Kidney (tissue), 14 donors: ENCODE measurements around the gene CELF1. TPM values are rescaled to one million over a fixed set of nuclear protein-coding genes. Genes with fewer than 3 reads are reported as not detected.

Experiments used
- DNase-seq, 5 donors: peaks; one replicate each; pipeline ENCODE4 v3.0.0-alpha.2; 2013 to 2020
- FAIRE-seq: peaks from 2 replicates; lab custom pipeline; 2012; peaks lifted over from hg19 to GRCh38; lab: Jason Lieb, UNC
- H3K27ac ChIP-seq, 2 donors: one replicate each; pipeline ENCODE4 v1.7.0; 2013; ENCODE audit warnings: low read depth in 2 of 2, low read length in 2 of 2, inconsistent platforms in 1 of 2
- H3K27me3 ChIP-seq: one replicate; pipeline ENCODE4 v1.7.1; 2013; ENCODE audit warnings: low read length, inconsistent platforms; ENCODE audit not compliant: control insufficient read depth, insufficient read depth
- H3K36me3 ChIP-seq, 3 donors: one replicate each; pipeline versions ENCODE4 v1.7.0 to v1.7.1; 2013; ENCODE audit warnings: low read length in 3 of 3, control low read depth in 1 of 3, inconsistent platforms in 1 of 3; ENCODE audit not compliant: insufficient read depth in 3 of 3, control insufficient read depth in 2 of 3
- H3K4me1 ChIP-seq, 3 donors: one replicate each; pipeline versions ENCODE4 v1.7.0 to v1.7.1; 2013; ENCODE audit warnings: low read length in 3 of 3, inconsistent platforms in 1 of 3, low read depth in 1 of 3; ENCODE audit not compliant: control insufficient read depth in 2 of 3, insufficient read depth in 2 of 3
- H3K4me3 ChIP-seq, 3 donors: one replicate each; pipeline versions ENCODE4 v1.7.0 to v1.8.1; 2013; ENCODE audit warnings: low read length in 3 of 3, control low read depth in 1 of 3, inconsistent platforms in 1 of 3
- H3K9ac ChIP-seq, 3 donors: one replicate each; pipeline versions ENCODE4 v1.7.0 to v1.7.1; 2013; ENCODE audit warnings: low read length in 3 of 3, control low read depth in 1 of 3, inconsistent platforms in 1 of 3
- H3K9me3 ChIP-seq, 3 donors: one replicate each; pipeline versions ENCODE4 v1.7.0 to v1.7.1; 2013; ENCODE audit warnings: low read length in 3 of 3, control low read depth in 1 of 3, inconsistent platforms in 1 of 3; ENCODE audit not compliant: control insufficient read depth in 2 of 3, insufficient read depth in 1 of 3
- intact Hi-C: fragments of 100-400 bp; cut with DNase I; formaldehyde crosslinking; loops from one replicate; pipeline ENCODE4 v1.11.1; 2022
- polyA plus RNA-seq: library from polyadenylated mRNA; stranded (reverse); fragments of 350-450 nt; fragmentation: Illumina TruSeq; extraction: RNeasy Lipid Tissue Mini Kit (QIAGEN cat#74804); gene quantifications from one replicate; pipeline ENCODE4 v1.2.3, GENCODE V29; 2014; ENCODE audit warnings: low read depth, low replicate concordance; ENCODE audit not compliant: insufficient read depth
- total RNA-seq: library from RNA; stranded (reverse); fragmentation: NEBNext Ultra II Directional; extraction: Animal tissue kit (Norgen Biotek cat#: 25700); gene quantifications from one replicate; pipeline ENCODE4 v1.2.1, GENCODE V29; 2021
- TF ChIP-seq, protein P1 (sequence below): IDR thresholded peaks from 3 replicates; pipeline ENCODE4 v1.5.1; 2012; ENCODE audit warnings: mild to moderate bottlenecking, moderate library complexity, borderline replicate concordance; ENCODE audit not compliant: insufficient read depth; ENCODE audit errors: extremely low read depth
- donor health status: control.
- donor health status: control.
- donor health status: control.
- donor health status: control.
- donor health status: control.
- donor health status: DM: yes; HTN: yes; CAD: no.
- donor health status: Normal renal cell carcinoma (clear cell type).

CELF1 gene
- total and polyA plus RNA-seq, 2 donors from 2014 or later = 30.8 to 115 TPM

GRCh38 chr11:47488111-47488510 is 64.8 kb downstream of the CELF1 start:
- intact Hi-C loops = no loop called here
- H3K9me3 ChIP-seq = no peaks in the 10 kb centered on the region
- peaks cover 0 to 6% (median 0%) of the 10 kb centered on the region in 3 donors for H3K4me1 ChIP-seq
- H3K4me3 ChIP-seq = no peak overlapping the region
- no peak overlapping the region for H3K9ac ChIP-seq
- H3K36me3 ChIP-seq = peaks cover 13 to 42% (median 23%) of the 10 kb centered on the region in 3 donors
- no peak overlapping the region for H3K27ac ChIP-seq
- DNase-seq (no peak), FAIRE-seq (no peak)
- no peaks in the 10 kb centered on the region for H3K27me3 ChIP-seq
- TF ChIP-seq, protein P1, sequence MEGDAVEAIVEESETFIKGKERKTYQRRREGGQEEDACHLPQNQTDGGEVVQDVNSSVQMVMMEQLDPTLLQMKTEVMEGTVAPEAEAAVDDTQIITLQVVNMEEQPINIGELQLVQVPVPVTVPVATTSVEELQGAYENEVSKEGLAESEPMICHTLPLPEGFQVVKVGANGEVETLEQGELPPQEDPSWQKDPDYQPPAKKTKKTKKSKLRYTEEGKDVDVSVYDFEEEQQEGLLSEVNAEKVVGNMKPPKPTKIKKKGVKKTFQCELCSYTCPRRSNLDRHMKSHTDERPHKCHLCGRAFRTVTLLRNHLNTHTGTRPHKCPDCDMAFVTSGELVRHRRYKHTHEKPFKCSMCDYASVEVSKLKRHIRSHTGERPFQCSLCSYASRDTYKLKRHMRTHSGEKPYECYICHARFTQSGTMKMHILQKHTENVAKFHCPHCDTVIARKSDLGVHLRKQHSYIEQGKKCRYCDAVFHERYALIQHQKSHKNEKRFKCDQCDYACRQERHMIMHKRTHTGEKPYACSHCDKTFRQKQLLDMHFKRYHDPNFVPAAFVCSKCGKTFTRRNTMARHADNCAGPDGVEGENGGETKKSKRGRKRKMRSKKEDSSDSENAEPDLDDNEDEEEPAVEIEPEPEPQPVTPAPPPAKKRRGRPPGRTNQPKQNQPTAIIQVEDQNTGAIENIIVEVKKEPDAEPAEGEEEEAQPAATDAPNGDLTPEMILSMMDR = no peak

- intact Hi-C loops = no loop called here
- peaks cover 15 to 47% (median 28%) of the 10 kb centered on the region in 3 donors for H3K36me3 ChIP-seq
- peaks cover 0 to 6% (median 0%) of the 10 kb centered on the region in 3 donors for H3K4me1 ChIP-seq
- H3K4me3 ChIP-seq = no peak overlapping the region
- TF ChIP-seq, protein P1 = no peak
- H3K9me3 ChIP-seq = no peaks in the 10 kb centered on the region
- H3K27me3 ChIP-seq = no peaks in the 10 kb centered on the region
- no peak for DNase-seq
- no peak overlapping the region for H3K9ac ChIP-seq
- H3K27ac ChIP-seq = no peak overlapping the region
- FAIRE-seq = no peak
These were observed 65.5 kb downstream of the CELF1 start for GRCh38 chr11:47487421-47487820.

- Histone ChIP-seq H3K4me3 (no peak overlapping the region), H3K36me3 (peaks cover 19 to 57% (median 34%) of the 10 kb centered on the region in 3 donors), H3K27me3 (no peaks in the 10 kb centered on the region), H3K27ac (no peak overlapping the region), H3K9ac (no peak overlapping the region), H3K4me1 (peaks cover 0 to 6% (median 0%) of the 10 kb centered on the region in 3 donors), H3K9me3 (no peaks in the 10 kb centered on the region)
- TF ChIP-seq, protein P1 = no peak
- FAIRE-seq (no peak), DNase-seq (no peak)
- intact Hi-C loops = no loop called here
These were observed 67.8 kb downstream of the CELF1 start for GRCh38 chr11:47485107-47485506.

GRCh38 chr11:47483457-47483856 is 69.5 kb downstream of the CELF1 start:
- H3K9ac ChIP-seq = no peak overlapping the region
- H3K27ac ChIP-seq = no peak overlapping the region
- no peaks in the 10 kb centered on the region for H3K9me3 ChIP-seq
- no peak overlapping the region for H3K4me3 ChIP-seq
- no peaks in the 10 kb centered on the region for H3K27me3 ChIP-seq
- H3K4me1 ChIP-seq = no peaks in the 10 kb centered on the region
- DNase-seq = no peak
- peaks cover 19 to 65% (median 42%) of the 10 kb centered on the region in 3 donors for H3K36me3 ChIP-seq
- no peak for FAIRE-seq
- TF ChIP-seq, protein P1 = no peak
- intact Hi-C loops = no loop called here
